A549 (cell line): ENCODE results near the gene SAMD7. TPM values are rescaled to one million over a fixed set of nuclear protein-coding genes. Genes with fewer than 3 reads are reported as not detected.

Experiments used
- ATAC-seq, 2 experiments: fragments of 200-7000 bp in 1 of 2; fragments of >200 bp in 1 of 2; cut with Nextera tagmentation in 1 of 2; cut with Tn5 transposase in 1 of 2; 3 replicates each; pipeline versions ENCODE4 v1.8.0 to v1.9.1; 2018 to 2020; ENCODE audit warnings: mild to moderate bottlenecking in 1 of 2, moderate library complexity in 1 of 2
- CTCF ChIA-PET: fragments of 300-600 bp; sonication (Branson Sonifier 250); formaldehyde crosslinking; extraction: SDS; loops from one replicate; lab custom pipeline; 2021; ENCODE audit warnings: antibody characterized with exemption, inconsistent platforms; lab: Yijun Ruan, JAX
- POLR2A ChIA-PET: fragments of 350-600 bp; formaldehyde crosslinking; extraction: SDS; loops from one replicate; lab custom pipeline; 2021; ENCODE audit warnings: antibody characterized with exemption, inconsistent platforms; lab: Yijun Ruan, JAX
- DNase-seq, 2 experiments: peaks; one replicate each; pipeline versions ENCODE4 v3.0.0 to v3.0.0-alpha.2; 2011 to 2016; ENCODE audit warnings: low read depth in 1 of 2, low spot score in 1 of 2
- FAIRE-seq: peaks from 2 replicates; lab custom pipeline; 2011; peaks lifted over from hg19 to GRCh38; lab: Jason Lieb, UNC
- H3K27ac ChIP-seq, 2 experiments: fragments of >200 bp; sonication (Bioruptor Twin); formaldehyde crosslinking; 3 replicates each; pipeline ENCODE4 v1.5.1; 2016 to 2017
- H3K4me1 ChIP-seq: fragments of >200 bp; sonication (Bioruptor Twin); formaldehyde crosslinking; 3 replicates; pipeline ENCODE4 v1.6.1; 2016
- H3K4me2 ChIP-seq: fragments of >200 bp; sonication (Bioruptor Twin); formaldehyde crosslinking; 3 replicates; pipeline ENCODE4 v1.6.1; 2016
- H3K4me3 ChIP-seq: fragments of >200 bp; sonication (Bioruptor Twin); formaldehyde crosslinking; 3 replicates; pipeline ENCODE4 v1.5.1; 2016
- H3K9me3 ChIP-seq: fragments of >200 bp; sonication (Bioruptor Twin); formaldehyde crosslinking; 3 replicates; pipeline ENCODE4 v1.6.1; 2016
- ATOH8 ChIP-seq: fragments of 250-450 bp; sonication (Bioruptor Pico); IDR thresholded peaks from 2 replicates; pipeline ENCODE4 v1.5.0; 2020; ENCODE audit warnings: low read depth, mild to moderate bottlenecking, moderate library complexity
- CBX2 ChIP-seq: fragments of 200-600 bp; sonication (generic); IDR thresholded peaks from 2 replicates; pipeline ENCODE4 v1.6.1; 2016; ENCODE audit warnings: low read depth, mild to moderate bottlenecking, borderline replicate concordance
- CEBPB ChIP-seq, 2 experiments: fragments of >200 bp in 1 of 2; sonication (Bioruptor Twin) in 1 of 2; formaldehyde crosslinking in 1 of 2; IDR thresholded peaks; 2 replicates each; pipeline ENCODE4 v1.6.1; 2012 to 2016
- CHD2 ChIP-seq: fragments of 150-350 bp; IDR thresholded peaks from 2 replicates; pipeline ENCODE4 v1.6.1; 2014; ENCODE audit warnings: low read length; ENCODE audit not compliant: partially characterized antibody
- CHD4 ChIP-seq: fragments of 200-600 bp; sonication (generic); IDR thresholded peaks from 2 replicates; pipeline ENCODE4 v1.6.1; 2016; ENCODE audit warnings: antibody characterized with exemption, mild to moderate bottlenecking, borderline replicate concordance
- FOSB ChIP-seq: fragments of 250-450 bp; sonication (Bioruptor Pico); IDR thresholded peaks from 2 replicates; pipeline ENCODE4 v1.5.0; 2020; ENCODE audit warnings: mild to moderate bottlenecking, moderate library complexity
- GATA3 ChIP-seq: IDR thresholded peaks from 2 replicates; pipeline ENCODE4 v1.6.1; 2012; ENCODE audit warnings: borderline replicate concordance
- HEYL ChIP-seq: fragments of 250-450 bp; sonication (Bioruptor Pico); IDR thresholded peaks from 2 replicates; pipeline ENCODE4 v1.8.0; 2021; ENCODE audit warnings: mild to moderate bottlenecking, moderate library complexity
- HMGXB4 ChIP-seq: fragments of 250-450 bp; sonication (Bioruptor Pico); IDR thresholded peaks from 2 replicates; pipeline ENCODE4 v1.5.0; 2021; ENCODE audit warnings: mild to moderate bottlenecking, moderate library complexity, borderline replicate concordance
- HOXB5 ChIP-seq: fragments of 250-450 bp; sonication (Bioruptor Pico); IDR thresholded peaks from 2 replicates; pipeline ENCODE4 v1.5.0; 2020; ENCODE audit warnings: mild to moderate bottlenecking, moderate library complexity
- KDM5A ChIP-seq: fragments of 200-600 bp; sonication (generic); IDR thresholded peaks from 2 replicates; pipeline ENCODE4 v1.6.1; 2016; ENCODE audit warnings: antibody characterized with exemption, mild to moderate bottlenecking
- MAFK ChIP-seq: fragments of 450-650 bp; IDR thresholded peaks from 2 replicates; pipeline ENCODE4 v1.6.1; 2014; ENCODE audit not compliant: partially characterized antibody
- MAZ ChIP-seq: fragments of 150-350 bp; IDR thresholded peaks from 2 replicates; pipeline ENCODE4 v1.6.1; 2014; ENCODE audit warnings: antibody characterized with exemption, low read depth, low read length, borderline replicate concordance
- NFE2L2 ChIP-seq: fragments of 150-350 bp; conservative IDR thresholded peaks from 2 replicates; pipeline ENCODE4 v1.6.1; 2014; ENCODE audit warnings: low read length
- NPAS2 ChIP-seq: fragments of 250-450 bp; sonication (Bioruptor Pico); IDR thresholded peaks from 2 replicates; pipeline ENCODE4 v1.8.0; 2022; ENCODE audit warnings: mild to moderate bottlenecking, moderate library complexity, borderline replicate concordance
- PHF8 ChIP-seq: fragments of 200-600 bp; sonication (generic); IDR thresholded peaks from 2 replicates; pipeline ENCODE4 v1.6.1; 2016; ENCODE audit warnings: low read depth, mild to moderate bottlenecking, antibody characterized with exemption, moderate library complexity, borderline replicate concordance
- RAD21 ChIP-seq, 2 experiments: fragments of >200 bp in 1 of 2; sonication (Bioruptor Twin) in 1 of 2; formaldehyde crosslinking in 1 of 2; IDR thresholded peaks in 1 of 2; conservative IDR thresholded peaks in 1 of 2; 2 replicates in 1 of 2; 3 replicates in 1 of 2; pipeline ENCODE4 v1.6.1; 2012 to 2018; ENCODE audit warnings: inconsistent platforms in 1 of 2
- RCOR1 ChIP-seq: fragments of 150-350 bp; IDR thresholded peaks from 2 replicates; pipeline ENCODE4 v1.6.1; 2014; ENCODE audit warnings: antibody characterized with exemption, low read length, low read depth
- RNF2 ChIP-seq: fragments of 200-600 bp; sonication (generic); IDR thresholded peaks from 2 replicates; pipeline ENCODE4 v1.6.1; 2016; ENCODE audit warnings: low read depth, mild to moderate bottlenecking, antibody characterized with exemption, moderate library complexity, borderline replicate concordance
- TP53 ChIP-seq: fragments of 250-450 bp; sonication (Bioruptor Pico); IDR thresholded peaks from 2 replicates; pipeline ENCODE4 v1.5.0; 2021; ENCODE audit warnings: mild to moderate bottlenecking, moderate library complexity
- WGBS: methylation state at CpG from one replicate; pipeline ENCODE4 v1.1.6; 2017; ENCODE audit errors: missing lambda C conversion rate; 5-methylcytosine and 5-hydroxymethylcytosine counted together
- polyA plus RNA-seq, 4 experiments: library from polyadenylated mRNA; depleted of rRNA in 3 of 4; stranded (reverse); fragments of >200 nt; fragmentation: RNase III in 1 of 4; extraction: RNeasy Plus Mini Kit Qiagen cat#74134 plus additional on column Dnase treatment in 1 of 4; gene quantifications; 2 replicates in 3 of 4; 3 replicates in 1 of 4; pipeline ENCODE4 v1.2.3, GENCODE V29; 2011 to 2017
- TF ChIP-seq, protein P1 (sequence below): fragments of 200-600 bp; sonication (generic); IDR thresholded peaks from 2 replicates; pipeline ENCODE4 v1.6.1; 2016; ENCODE audit warnings: antibody characterized with exemption, mild to moderate bottlenecking, moderate library complexity
- TF ChIP-seq, protein P2 (sequence below): IDR thresholded peaks from 2 replicates; pipeline ENCODE4 v1.6.1; 2012
- TF ChIP-seq, protein P3 (sequence below): IDR thresholded peaks from 2 replicates; pipeline ENCODE4 v1.6.1; 2012; ENCODE audit warnings: low read depth, borderline replicate concordance

Gene SAMD7
- polyA plus RNA-seq, 2 of the 4 experiments (the other 2 are of a cell fraction), result not detected

GRCh38 chr3:169968224-169968885 lies 57.0 kb downstream of the SAMD7 start (continued):
- no peak for TF ChIP-seq CHD4

DNA sequence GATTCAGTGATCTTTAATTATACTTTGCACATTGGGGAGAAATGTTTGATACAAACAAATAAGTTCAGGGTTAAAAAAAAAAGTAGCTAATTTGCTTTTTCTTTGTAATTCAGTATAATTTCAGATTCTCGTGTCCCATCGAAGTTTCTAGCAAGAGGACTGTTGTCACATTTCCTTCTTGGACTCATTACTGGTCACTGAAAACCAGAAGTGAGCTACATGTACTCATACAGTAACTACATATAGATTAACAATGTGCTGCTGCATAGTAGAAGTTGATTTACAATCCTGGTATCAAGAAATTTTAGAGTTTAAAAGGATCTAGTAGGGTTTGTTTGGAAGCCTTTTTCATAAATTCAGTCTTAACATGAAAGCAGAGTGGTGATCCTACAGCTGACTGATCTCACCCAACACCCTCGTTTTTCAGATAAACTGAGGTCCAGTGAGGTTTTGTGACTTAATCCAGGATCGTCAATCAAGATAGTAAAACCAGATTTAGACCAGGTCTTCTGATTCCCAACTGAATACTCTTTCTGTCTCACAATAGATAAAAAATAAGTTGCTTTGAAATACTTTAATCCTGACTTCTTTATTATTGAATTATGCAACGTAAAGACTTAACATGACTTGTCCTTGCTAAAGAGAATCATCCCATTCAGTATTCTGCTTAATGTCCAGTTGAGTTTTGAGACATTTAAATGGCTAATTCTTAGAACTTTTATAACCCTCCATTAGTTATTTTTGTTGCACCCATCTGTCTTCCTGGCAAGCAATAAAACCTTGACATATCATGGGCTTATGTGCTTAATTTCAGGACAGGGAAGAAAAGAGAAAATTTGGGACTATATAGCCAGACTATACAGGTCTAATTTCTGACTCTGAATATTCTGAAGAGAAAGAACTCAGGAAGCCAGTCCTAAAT lies 58.1 kb downstream of the SAMD7 start:
- Histone ChIP-seq H3K4me2 (no peak overlapping the region; the same call in 2 of the 3 replicates), H3K27ac (no peak overlapping the region), H3K4me1 (peaks cover 17% of the 10 kb centered on the region), H3K4me3 (no peak overlapping the region), H3K9me3 (no peaks in the 10 kb centered on the region)
- 91% methylated on average over 5 of the region's 5 CpGs for WGBS
- no peak for DNase-seq
- ChIA-PET CTCF (no interaction called here), POLR2A (no interaction called here)
- TF ChIP-seq, protein P1, sequence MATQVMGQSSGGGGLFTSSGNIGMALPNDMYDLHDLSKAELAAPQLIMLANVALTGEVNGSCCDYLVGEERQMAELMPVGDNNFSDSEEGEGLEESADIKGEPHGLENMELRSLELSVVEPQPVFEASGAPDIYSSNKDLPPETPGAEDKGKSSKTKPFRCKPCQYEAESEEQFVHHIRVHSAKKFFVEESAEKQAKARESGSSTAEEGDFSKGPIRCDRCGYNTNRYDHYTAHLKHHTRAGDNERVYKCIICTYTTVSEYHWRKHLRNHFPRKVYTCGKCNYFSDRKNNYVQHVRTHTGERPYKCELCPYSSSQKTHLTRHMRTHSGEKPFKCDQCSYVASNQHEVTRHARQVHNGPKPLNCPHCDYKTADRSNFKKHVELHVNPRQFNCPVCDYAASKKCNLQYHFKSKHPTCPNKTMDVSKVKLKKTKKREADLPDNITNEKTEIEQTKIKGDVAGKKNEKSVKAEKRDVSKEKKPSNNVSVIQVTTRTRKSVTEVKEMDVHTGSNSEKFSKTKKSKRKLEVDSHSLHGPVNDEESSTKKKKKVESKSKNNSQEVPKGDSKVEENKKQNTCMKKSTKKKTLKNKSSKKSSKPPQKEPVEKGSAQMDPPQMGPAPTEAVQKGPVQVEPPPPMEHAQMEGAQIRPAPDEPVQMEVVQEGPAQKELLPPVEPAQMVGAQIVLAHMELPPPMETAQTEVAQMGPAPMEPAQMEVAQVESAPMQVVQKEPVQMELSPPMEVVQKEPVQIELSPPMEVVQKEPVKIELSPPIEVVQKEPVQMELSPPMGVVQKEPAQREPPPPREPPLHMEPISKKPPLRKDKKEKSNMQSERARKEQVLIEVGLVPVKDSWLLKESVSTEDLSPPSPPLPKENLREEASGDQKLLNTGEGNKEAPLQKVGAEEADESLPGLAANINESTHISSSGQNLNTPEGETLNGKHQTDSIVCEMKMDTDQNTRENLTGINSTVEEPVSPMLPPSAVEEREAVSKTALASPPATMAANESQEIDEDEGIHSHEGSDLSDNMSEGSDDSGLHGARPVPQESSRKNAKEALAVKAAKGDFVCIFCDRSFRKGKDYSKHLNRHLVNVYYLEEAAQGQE, result no peak
- TF ChIP-seq HOXB5 (CRISPR knock-in tag), result no peak
- TF ChIP-seq KDM5A, result no peak
- no peak for TF ChIP-seq FOSB (CRISPR knock-in tag)
- no peak for TF ChIP-seq CHD2
- TF ChIP-seq CBX2, result no peak
- TF ChIP-seq, protein P2, sequence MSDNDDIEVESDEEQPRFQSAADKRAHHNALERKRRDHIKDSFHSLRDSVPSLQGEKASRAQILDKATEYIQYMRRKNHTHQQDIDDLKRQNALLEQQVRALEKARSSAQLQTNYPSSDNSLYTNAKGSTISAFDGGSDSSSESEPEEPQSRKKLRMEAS, result no peak
- no peak for FAIRE-seq
- ATAC-seq, result no peak

DNA sequence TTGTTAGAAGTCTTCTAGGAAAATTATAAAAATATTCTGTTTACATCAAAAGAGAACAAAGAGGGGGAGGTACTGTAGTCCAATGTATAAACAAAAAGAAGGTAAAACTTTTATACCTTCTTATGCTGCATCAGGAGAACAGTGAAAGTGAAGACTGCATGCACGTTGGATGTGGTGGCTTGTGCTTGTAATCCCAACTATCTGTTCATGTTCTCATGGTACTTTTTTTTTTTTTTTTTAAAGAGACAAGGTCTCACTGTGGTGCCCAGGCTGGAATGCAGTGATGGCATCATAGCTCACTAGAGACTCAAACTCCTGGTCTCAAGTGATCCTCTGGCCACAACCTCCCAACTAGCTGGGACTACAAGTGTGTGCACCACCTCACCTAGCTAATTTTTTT lies 59.5 kb downstream of the SAMD7 start:
- no peaks in the 10 kb centered on the region for H3K9me3 ChIP-seq
- FAIRE-seq, result no peak
- POLR2A ChIA-PET, result no interaction called here
- H3K4me3 ChIP-seq, result no peak overlapping the region
- CTCF ChIA-PET, result no interaction called here
- DNase-seq, result no peak
- H3K27ac ChIP-seq, result no peak overlapping the region
- H3K4me2 ChIP-seq, result no peak overlapping the region
- H3K4me1 ChIP-seq, result peaks cover 16% of the 10 kb centered on the region
- TF ChIP-seq NFE2L2 (no peak), CEBPB (IDR thresholded peaks at IDR 0.05) (no peak), CBX2 (no peak), RCOR1 (no peak), PHF8 (no peak), GATA3 (no peak), RNF2 (no peak), HEYL (no peak), MAFK (no peak), ATOH8 (no peak), TP53 (CRISPR knock-in tag) (no peak), HMGXB4 (CRISPR knock-in tag) (no peak), HOXB5 (CRISPR knock-in tag) (no peak), RAD21 (conservative IDR thresholded peaks at IDR 0.05 in 1 of 2, IDR thresholded peaks at IDR 0.05 in 1 of 2) (no peak), MAZ (no peak), NPAS2 (CRISPR knock-in tag) (no peak)
- TF ChIP-seq, protein P3, sequence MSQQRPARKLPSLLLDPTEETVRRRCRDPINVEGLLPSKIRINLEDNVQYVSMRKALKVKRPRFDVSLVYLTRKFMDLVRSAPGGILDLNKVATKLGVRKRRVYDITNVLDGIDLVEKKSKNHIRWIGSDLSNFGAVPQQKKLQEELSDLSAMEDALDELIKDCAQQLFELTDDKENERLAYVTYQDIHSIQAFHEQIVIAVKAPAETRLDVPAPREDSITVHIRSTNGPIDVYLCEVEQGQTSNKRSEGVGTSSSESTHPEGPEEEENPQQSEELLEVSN, result no peak
- 30% methylated on average over 1 of the region's 1 CpG for WGBS
- no peak for ATAC-seq
